ENCODE measurements around the gene GABRE.
"Not testable (repeated sequence)": the region's sequence is repeated elsewhere in the genome, so short reads cannot be mapped to it uniquely, and the experiment has no call there.

GABRE gene

GRCh38 chrX:151970661-151971060, 3.8 kb downstream of the GABRE start:
- in situ Hi-C loops (cut with MboI; ENCODE audit: low sequenced_read_pairs) = no loop called here

GRCh38 chrX:151970027-151970426, 4.4 kb downstream of the GABRE start:
- in situ Hi-C loops (cut with MboI; ENCODE audit: low sequenced_read_pairs) = no loop called here

- in situ Hi-C loops (cut with MboI; ENCODE audit: low sequenced_read_pairs) = no loop called here
Measured at GRCh38 chrX:151966236-151966635, 8.2 kb downstream of the GABRE start.

- in situ Hi-C loops (cut with MboI; ENCODE audit: low sequenced_read_pairs) = no loop called here
Measured at GRCh38 chrX:151962034-151962433, 12.4 kb downstream of the GABRE start.

- in situ Hi-C loops (cut with MboI; ENCODE audit: low sequenced_read_pairs) = no loop called here
Measured at GRCh38 chrX:151958101-151958500, 16.4 kb downstream of the GABRE start.

GRCh38 chrX:151954730-151955129, 19.7 kb downstream of the GABRE start:
- in situ Hi-C loops (cut with MboI; ENCODE audit: low sequenced_read_pairs) = no loop called here

GRCh38 chrX:151938172-151938571, 36.3 kb downstream of the GABRE start:
- in situ Hi-C loops (cut with MboI; ENCODE audit: low sequenced_read_pairs) = no loop called here

- in situ Hi-C loops (cut with MboI; ENCODE audit: low sequenced_read_pairs) = no loop called here
Measured at GRCh38 chrX:151935358-151935757, 39.1 kb downstream of the GABRE start.

GRCh38 chrX:151929126-151929525, 45.4 kb downstream of the GABRE start:
- in situ Hi-C loops (cut with MboI; ENCODE audit: low sequenced_read_pairs) = no loop called here

- in situ Hi-C loops (cut with MboI; ENCODE audit: low sequenced_read_pairs) = no loop called here
Measured at GRCh38 chrX:151923648-151924047, 50.8 kb downstream of the GABRE start.

GRCh38 chrX:151922692-151923091, 51.8 kb downstream of the GABRE start:
- in situ Hi-C loops (cut with MboI; ENCODE audit: low sequenced_read_pairs) = no loop called here

GRCh38 chrX:151921866-151922265, 52.6 kb downstream of the GABRE start:
- in situ Hi-C loops (cut with MboI; ENCODE audit: low sequenced_read_pairs) = no loop called here

GRCh38 chrX:151921292-151921691, 53.2 kb downstream of the GABRE start:
- in situ Hi-C loops (cut with MboI; ENCODE audit: low sequenced_read_pairs) = no loop called here

- in situ Hi-C loops (cut with MboI; ENCODE audit: low sequenced_read_pairs) = no loop called here
Measured at GRCh38 chrX:151920530-151920929, 53.9 kb downstream of the GABRE start.

- in situ Hi-C loops (cut with MboI; ENCODE audit: low sequenced_read_pairs) = no loop called here
Measured at GRCh38 chrX:151920101-151920500, 54.4 kb downstream of the GABRE start.

GRCh38 chrX:151919610-151920009, 54.9 kb downstream of the GABRE start:
- in situ Hi-C loops (cut with MboI; ENCODE audit: low sequenced_read_pairs) = no loop called here

- in situ Hi-C loops (cut with MboI; ENCODE audit: low sequenced_read_pairs) = not testable (repeated sequence)
Measured at GRCh38 chrX:151918736-151919135, 55.7 kb downstream of the GABRE start.

GRCh38 chrX:151912780-151913179, 61.7 kb downstream of the GABRE start, which contains the start of gene MAGEA4:
MAGEA4 (plus strand) TSS chrX:151912889; CDS start chrX:151923665, 10,776 bp downstream.
- in situ Hi-C loops (cut with MboI; ENCODE audit: low sequenced_read_pairs) = no loop called here

- in situ Hi-C loops (cut with MboI; ENCODE audit: low sequenced_read_pairs) = no loop called here
Measured at GRCh38 chrX:151912221-151912620, 62.3 kb downstream of the GABRE start.

GRCh38 chrX:151904989-151905388, 69.5 kb downstream of the GABRE start:
- in situ Hi-C loops (cut with MboI; ENCODE audit: low sequenced_read_pairs) = no loop called here
